GM12891 (cell line): ENCODE data around the gene CACNA2D2.
A peak's percentile ranks its signal among the peaks of the same experiment; 100 is the strongest.

Experiments used
- DNase-seq: peaks from one replicate; pipeline ENCODE4 v3.0.0; 2011; ENCODE audit warnings: low spot score; ENCODE audit not compliant: insufficient read length
- FAIRE-seq: peaks from 2 replicates; lab custom pipeline; 2011; peaks lifted over from hg19 to GRCh38; lab: Jason Lieb, UNC
- PAX5 ChIP-seq: IDR thresholded peaks from 2 replicates; pipeline ENCODE4 v1.6.1; 2011; ENCODE audit warnings: low read length, moderate library complexity, mild to moderate bottlenecking; ENCODE audit not compliant: insufficient read depth, severe bottlenecking
- POLR2A ChIP-seq: IDR thresholded peaks from 2 replicates; pipeline ENCODE4 v1.6.1; 2011; ENCODE audit warnings: low read depth, low read length, control low read depth
- POLR2AphosphoS5 ChIP-seq: IDR thresholded peaks from 2 replicates; pipeline ENCODE4 v1.6.1; 2011; ENCODE audit warnings: low read depth, low read length, control low read depth
- POU2F2 ChIP-seq: IDR thresholded peaks from 2 replicates; pipeline ENCODE4 v1.6.1; 2011; ENCODE audit warnings: low read depth, mild to moderate bottlenecking, control low read depth, low read length, moderate library complexity
- SPI1 ChIP-seq: IDR thresholded peaks from 2 replicates; pipeline ENCODE4 v1.6.1; 2011; ENCODE audit warnings: low read depth, low read length, control low read depth
- TAF1 ChIP-seq: IDR thresholded peaks from 2 replicates; pipeline ENCODE4 v1.6.1; 2011; ENCODE audit warnings: low read depth, low read length, control low read depth

Gene CACNA2D2

DNA sequence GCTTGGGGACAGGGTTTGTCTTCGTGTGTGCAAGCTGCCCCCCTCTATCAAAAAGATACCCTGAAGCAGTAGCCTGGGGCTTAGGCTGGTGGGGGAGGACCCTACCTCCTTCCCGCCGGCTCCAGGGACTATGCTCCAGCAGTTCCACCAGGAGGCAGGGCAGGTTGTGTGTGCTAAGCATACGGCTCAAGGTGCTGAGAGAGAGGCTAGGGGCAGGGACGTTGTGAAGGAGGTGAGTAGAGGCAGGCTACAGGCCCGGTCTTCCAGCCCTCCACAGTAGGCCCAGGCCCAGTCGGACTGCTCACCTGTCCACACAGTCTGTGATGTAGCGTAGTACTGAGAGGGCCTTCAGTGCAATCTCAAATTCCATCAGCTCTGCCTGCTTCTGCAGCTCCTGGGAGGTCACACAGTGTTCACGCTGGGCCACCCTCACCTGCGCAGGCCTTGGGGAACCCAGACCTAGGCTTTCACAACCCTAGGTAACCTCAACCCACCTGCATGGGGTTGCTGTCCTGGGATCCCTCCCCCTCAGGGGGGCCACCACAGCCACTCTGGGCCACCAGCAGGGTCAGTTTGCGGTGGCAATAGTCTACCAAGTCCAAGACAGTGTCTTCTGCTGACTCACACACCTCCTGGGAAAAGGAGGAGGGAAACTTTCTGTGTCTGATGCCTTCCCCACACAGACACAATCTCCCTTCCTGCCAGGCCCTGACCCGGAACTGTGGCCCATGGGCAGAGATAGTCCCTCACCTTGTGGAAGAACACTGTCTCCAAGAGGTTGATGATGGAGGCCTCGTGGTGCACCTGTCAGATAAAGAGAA, 160.4 kb downstream of the CACNA2D2 start:
- no peak for DNase-seq
- FAIRE-seq = no peak
- TF ChIP-seq POU2F2 = no peak
- TF ChIP-seq SPI1 = no peak
- TF ChIP-seq POLR2A = no peak

- TF ChIP-seq POU2F2 (no peak), TAF1 (no peak), SPI1 (no peak), POLR2A (no peak), PAX5 (no peak), POLR2AphosphoS5 (no peak)
- FAIRE-seq = no peak
Measured at GRCh38 chr3:50341996-50342650, 161.3 kb downstream of the CACNA2D2 start.

DNA sequence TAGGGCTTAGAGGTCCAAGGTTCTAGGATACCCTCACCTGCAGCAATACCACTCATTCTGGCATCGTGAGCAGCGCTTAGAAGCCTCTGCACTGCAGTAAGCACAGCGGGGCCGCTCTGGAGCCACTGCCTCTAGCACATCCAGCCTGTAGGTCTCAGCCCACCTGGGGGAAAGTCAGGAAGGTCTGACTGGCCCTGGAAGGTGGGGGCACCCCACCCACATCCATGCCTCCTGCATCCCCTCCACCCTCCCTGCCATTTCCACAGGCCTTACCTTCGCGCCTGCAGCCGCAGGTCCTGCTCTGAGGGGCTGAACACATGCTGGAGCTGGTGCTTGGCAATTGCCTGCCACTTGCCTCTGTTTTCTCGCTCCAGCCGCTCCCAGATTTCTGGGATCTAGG, 161.9 kb downstream of the CACNA2D2 start:
- FAIRE-seq = peak; percentile 9
- TF ChIP-seq PAX5 (no peak), TAF1 (no peak), POLR2AphosphoS5 (no peak), POLR2A (no peak), POU2F2 (no peak), SPI1 (no peak)

More at GRCh38 chr3:50341996-50342650, 161.3 kb downstream of the CACNA2D2 start:
- no peak for DNase-seq

DNA sequence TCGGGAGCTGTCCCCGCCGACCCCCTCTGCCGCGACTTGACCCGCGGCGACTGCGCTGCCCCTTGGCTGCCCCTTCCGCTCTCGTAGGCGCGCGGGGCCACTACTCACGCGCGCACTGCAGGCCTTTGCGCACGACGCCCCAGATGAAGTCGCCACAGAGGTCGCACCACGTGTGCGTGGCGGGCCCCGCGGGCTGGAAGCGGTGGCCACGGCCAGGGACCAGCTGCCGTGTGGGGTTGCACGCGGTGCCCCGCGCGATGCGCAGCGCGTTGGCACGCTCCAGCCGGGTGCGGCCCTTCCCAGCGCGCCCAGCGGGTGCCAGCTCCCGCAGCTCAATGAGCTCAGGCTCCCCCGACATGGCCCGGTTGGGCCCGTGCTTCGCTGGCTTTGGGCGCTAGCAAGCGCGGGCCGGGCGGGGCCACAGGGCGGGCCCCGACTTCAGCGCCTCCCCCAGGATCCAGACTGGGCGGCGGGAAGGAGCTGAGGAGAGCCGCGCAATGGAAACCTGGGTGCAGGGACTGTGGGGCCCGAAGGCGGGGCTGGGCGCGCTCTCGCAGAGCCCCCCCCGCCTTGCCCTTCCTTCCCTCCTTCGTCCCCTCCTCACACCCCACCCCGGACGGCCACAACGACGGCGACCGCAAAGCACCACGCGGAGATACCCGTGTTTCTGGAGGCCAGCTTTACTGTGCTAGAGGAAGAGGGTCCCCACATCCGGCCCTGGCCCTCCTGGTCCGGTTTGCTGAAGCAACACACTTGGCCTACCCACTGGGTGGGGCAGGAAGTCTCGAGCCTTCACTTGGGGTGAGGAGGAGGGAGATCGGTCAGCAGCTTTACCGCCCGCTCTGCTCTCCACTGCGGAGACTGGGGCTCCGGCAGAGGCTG, 162.7 kb downstream of the CACNA2D2 start, which contains the start of gene RASSF1:
Gene RASSF1 (minus strand): TSS at position 389 of the 882 bp plus-strand sequence. CDS start 31 bp downstream, at position 358.
- TF ChIP-seq POLR2A = 0 out of 2 replicates have a peak, but pooled peaks have one; percentile 31
- TF ChIP-seq PAX5 = no peak
- DNase-seq (peak; percentile 73), FAIRE-seq (peak; percentile 81)

More for the DNA sequence above, 161.9 kb downstream of the CACNA2D2 start:
- DNase-seq = no peak

- DNase-seq = no peak
- FAIRE-seq = no peak
- TF ChIP-seq POLR2AphosphoS5 (no peak), TAF1 (no peak), PAX5 (no peak), POU2F2 (no peak), POLR2A (no peak), SPI1 (no peak)
Measured at GRCh38 chr3:50340147-50340447, 163.3 kb downstream of the CACNA2D2 start.

GRCh38 chr3:50339485-50340146, 163.8 kb downstream of the CACNA2D2 start:
- DNase-seq (no peak), FAIRE-seq (no peak)
- TF ChIP-seq TAF1 (no peak), PAX5 (no peak), SPI1 (no peak), POLR2AphosphoS5 (no peak), POU2F2 (no peak), POLR2A (no peak)

DNA sequence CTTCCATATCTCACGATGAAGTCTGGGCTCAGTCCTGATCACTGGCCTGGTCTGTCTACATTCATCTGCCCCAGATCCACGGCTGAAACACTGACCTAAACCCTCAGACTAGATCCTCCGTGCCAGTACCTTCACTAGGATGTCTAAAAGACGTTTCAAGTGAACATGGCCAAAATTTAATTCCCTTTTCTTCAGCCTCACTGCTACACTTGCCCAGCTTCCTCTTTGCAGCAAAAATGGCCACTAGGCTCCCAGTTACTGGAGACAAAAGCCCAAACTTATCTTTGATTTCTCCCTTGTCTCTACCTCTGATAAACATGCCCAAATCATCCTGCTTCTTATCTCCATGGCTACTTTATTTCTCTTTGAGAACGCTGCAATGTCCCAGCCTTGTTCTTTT, 164.5 kb downstream of the CACNA2D2 start:
- FAIRE-seq (peak; percentile 80), DNase-seq (no peak)
- TF ChIP-seq POLR2A = no peak
- peak; percentile 42 for TF ChIP-seq SPI1

DNA sequence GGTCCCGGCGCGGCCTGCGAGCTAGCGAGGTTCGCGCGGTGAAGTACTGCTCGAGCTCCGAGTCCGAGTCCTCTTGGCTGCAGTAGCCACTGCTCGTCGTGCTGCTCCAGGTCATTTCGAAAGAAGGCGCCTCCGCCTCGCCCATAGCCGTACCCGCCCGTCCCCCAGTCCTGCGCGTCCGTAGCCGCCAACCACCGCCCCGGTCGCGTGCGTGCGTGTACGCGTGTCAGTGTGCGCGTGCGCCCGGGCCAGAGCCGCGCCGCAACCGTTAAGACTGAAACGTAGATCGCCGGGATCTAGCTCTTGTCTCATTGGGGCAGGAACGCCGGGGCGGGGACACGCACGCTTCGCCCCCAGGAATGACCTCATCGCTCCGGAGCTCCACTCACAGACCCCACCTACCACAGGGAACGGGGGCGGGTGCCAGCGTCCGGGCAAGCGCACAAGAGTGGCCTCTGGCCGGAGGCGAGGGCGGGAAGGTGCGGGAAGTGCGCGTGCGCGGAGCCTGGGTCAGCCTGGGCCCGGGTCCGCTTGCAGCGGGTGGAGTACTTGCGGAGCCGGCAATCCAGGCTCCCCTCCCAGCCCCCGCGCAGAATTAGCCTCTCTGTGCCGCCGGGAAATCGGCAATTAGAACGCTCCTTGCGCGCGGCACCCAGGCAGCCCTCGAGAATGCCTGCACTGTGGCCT, 166.1 kb downstream of the CACNA2D2 start:
- FAIRE-seq = peak; percentile 99
- TF ChIP-seq POLR2A (peak; percentile 50), TAF1 (no peak; the same call in 1 of the 2 replicates), POLR2AphosphoS5 (peak; percentile 85), PAX5 (no peak)
- peak; percentile 98 for DNase-seq
